ENCODE data around the gene TIPRL.
"Not testable (repeated sequence)": the region's sequence is repeated elsewhere in the genome, so short reads cannot be mapped to it uniquely, and the experiment has no call there.

TIPRL gene

GRCh38 chr1:168178638-168179437 is at the start of gene TIPRL:
TSS of gene TIPRL (plus strand) at chr1:168178962. CDS start at chr1:168179078, 116 bp downstream.
- peak; percentile 93 for DNase-seq (ENCODE audit: low read depth)

- DNase-seq (ENCODE audit: low read depth) = no peak
Observed at GRCh38 chr1:168129933-168130332, 48.8 kb upstream of the TIPRL start.

GRCh38 chr1:168134132-168134531 is 44.6 kb upstream of the TIPRL start:
- no peak for DNase-seq (ENCODE audit: low read depth)

GRCh38 chr1:168134642-168135041 is 44.1 kb upstream of the TIPRL start:
- no peak for DNase-seq (ENCODE audit: low read depth)

GRCh38 chr1:168135116-168135920 is 43.4 kb upstream of the TIPRL start:
- no peak for DNase-seq (ENCODE audit: low read depth)

GRCh38 chr1:168135921-168136708 is 42.6 kb upstream of the TIPRL start:
- DNase-seq (ENCODE audit: low read depth) = no peak

GRCh38 chr1:168136709-168137514 is 41.9 kb upstream of the TIPRL start, which contains the start of gene GPR161:
TSS of gene GPR161 (minus strand) at chr1:168136930. CDS start at chr1:168104850, 32,080 bp downstream.
- no peak for DNase-seq (ENCODE audit: low read depth)

- DNase-seq (ENCODE audit: low read depth) = no peak
Observed at GRCh38 chr1:168137515-168137821, 41.3 kb upstream of the TIPRL start.

- no peak for DNase-seq (ENCODE audit: low read depth)
Observed at GRCh38 chr1:168138134-168138533, 40.6 kb upstream of the TIPRL start.

GRCh38 chr1:168139070-168139469 is 39.7 kb upstream of the TIPRL start:
- DNase-seq (ENCODE audit: low read depth) = no peak

GRCh38 chr1:168141871-168142385 is 36.8 kb upstream of the TIPRL start:
- DNase-seq (ENCODE audit: low read depth) = no peak

GRCh38 chr1:168145184-168146159 is 33.3 kb upstream of the TIPRL start:
- DNase-seq (ENCODE audit: low read depth) = peak; percentile 76

- no peak for DNase-seq (ENCODE audit: low read depth)
Observed at GRCh38 chr1:168146160-168146539, 32.6 kb upstream of the TIPRL start.

- no peak for DNase-seq (ENCODE audit: low read depth)
Observed at GRCh38 chr1:168146626-168147025, 32.1 kb upstream of the TIPRL start.

GRCh38 chr1:168148916-168149315 is 29.8 kb upstream of the TIPRL start:
- no peak for DNase-seq (ENCODE audit: low read depth)

- no peak for DNase-seq (ENCODE audit: low read depth)
Observed at GRCh38 chr1:168150283-168150682, 28.5 kb upstream of the TIPRL start.

GRCh38 chr1:168151935-168152334 is 26.8 kb upstream of the TIPRL start:
- DNase-seq (ENCODE audit: low read depth) = no peak

GRCh38 chr1:168154707-168155106 is 24.1 kb upstream of the TIPRL start:
- not testable (repeated sequence) for DNase-seq (ENCODE audit: low read depth)

GRCh38 chr1:168155910-168156309 is 22.9 kb upstream of the TIPRL start:
- DNase-seq (ENCODE audit: low read depth) = no peak

GRCh38 chr1:168157638-168158037 is 21.1 kb upstream of the TIPRL start:
- no peak for DNase-seq (ENCODE audit: low read depth)

Measured in stimulated activated CD4-positive, alpha-beta T cell treated with anti-CD3 and anti-CD28 coated beads, Interleukin-2, amount 100 ng/mL, for 4 hours (primary cell).